Effector memory CD8-positive, alpha-beta T cell (primary cell): ENCODE data around the gene NCOA7.

Experiments used
- ATAC-seq: fragments of 150-1000 bp; cut with Tn5 transposase; replicated peaks from 2 replicates; pipeline ENCODE4 v1.10.0; 2021; ENCODE audit warnings: mild to moderate bottlenecking, moderate library complexity
- DNase-seq, 3 experiments: peaks; one replicate each; pipeline ENCODE4 v3.0.0; 2021
- H3K27ac Mint-ChIP-seq, 2 donors: one replicate each; pipeline ENCODE4 v1.8.0; 2022; ENCODE audit warnings: mild to moderate bottlenecking in 2 of 2, mixed read lengths in 2 of 2, moderate library complexity in 2 of 2
- H3K27me3 Mint-ChIP-seq, 2 donors: one replicate each; pipeline ENCODE4 v1.8.0; 2022; ENCODE audit warnings: mixed read lengths in 2 of 2
- H3K36me3 Mint-ChIP-seq: one replicate; pipeline ENCODE4 v1.8.0; 2022; ENCODE audit warnings: mild to moderate bottlenecking, moderate library complexity, mixed read lengths; ENCODE audit not compliant: insufficient read depth
- H3K4me1 Mint-ChIP-seq, 2 donors: one replicate each; pipeline ENCODE4 v1.8.0; 2022; ENCODE audit warnings: low read depth in 2 of 2, mixed read lengths in 2 of 2
- H3K4me3 Mint-ChIP-seq, 2 donors: one replicate each; pipeline ENCODE4 v1.8.0; 2022; ENCODE audit warnings: mild to moderate bottlenecking in 2 of 2, mixed read lengths in 2 of 2, moderate library complexity in 2 of 2
- H3K9me3 Mint-ChIP-seq, 2 donors: one replicate each; pipeline ENCODE4 v1.8.0; 2022; ENCODE audit warnings: mixed read lengths in 2 of 2

The NCOA7 gene

DNA sequence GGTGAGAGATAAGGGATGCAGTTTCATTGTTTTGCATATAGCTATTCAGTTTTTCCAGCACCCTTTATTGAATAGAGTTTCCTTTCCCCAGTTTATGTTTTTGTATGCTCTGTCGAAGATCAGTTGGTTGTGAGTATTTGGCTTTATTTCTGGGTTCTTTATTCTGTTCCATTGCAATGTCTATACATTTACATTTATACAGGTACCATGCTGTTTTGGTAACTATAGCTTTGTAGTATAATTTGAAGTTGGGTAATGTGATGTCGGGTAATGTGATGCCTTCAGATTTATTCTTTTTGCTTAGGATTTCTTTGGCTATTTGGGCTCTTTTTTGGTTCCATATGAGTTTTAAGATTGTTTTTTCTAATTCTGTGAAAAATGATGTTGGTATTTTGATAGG lies 61.8 kb downstream of the NCOA7 start:
- Mint-ChIP-seq H3K9me3 (no peaks in the 10 kb centered on the region), H3K27me3 (no peaks in the 10 kb centered on the region), H3K4me3 (no peak overlapping the region), H3K27ac (no peak overlapping the region), H3K36me3 (peaks cover 10% of the 10 kb centered on the region), H3K4me1 (peaks cover 14 to 26% of the 10 kb centered on the region in 2 donors)
- ATAC-seq (no peak), DNase-seq (no peak)

GRCh38 chr6:125853168-125853567 lies 62.4 kb downstream of the NCOA7 start:
- H3K9me3 Mint-ChIP-seq: no peaks in the 10 kb centered on the region
- H3K36me3 Mint-ChIP-seq: peaks cover 14% of the 10 kb centered on the region
- ATAC-seq (no peak), DNase-seq (no peak)
- H3K4me3 Mint-ChIP-seq: no peak overlapping the region
- H3K27ac Mint-ChIP-seq: peak overlapping the region in 1 of 2 donors; percentile 35
- peaks cover 14 to 26% of the 10 kb centered on the region in 2 donors for H3K4me1 Mint-ChIP-seq
- H3K27me3 Mint-ChIP-seq: no peaks in the 10 kb centered on the region

DNA sequence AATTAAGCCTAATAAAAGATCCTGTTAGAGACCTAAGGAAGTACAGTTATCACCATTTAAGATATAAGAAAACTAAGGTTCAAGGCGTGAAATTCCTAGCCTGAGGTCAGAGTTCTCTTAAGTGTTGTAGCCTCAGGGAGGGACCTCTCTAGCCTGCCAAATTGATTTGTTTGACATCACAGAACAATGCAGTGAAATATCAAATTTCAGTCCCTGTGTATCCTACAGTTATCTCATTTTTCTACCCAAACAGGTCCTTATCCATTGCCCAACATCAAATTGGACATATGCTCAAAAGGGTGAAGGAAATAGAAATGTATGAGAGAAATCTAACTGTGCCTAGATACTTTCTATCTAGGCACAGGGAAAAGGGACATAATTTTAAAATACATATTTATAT lies 63.0 kb downstream of the NCOA7 start:
- H3K36me3 Mint-ChIP-seq: peaks cover 14% of the 10 kb centered on the region
- DNase-seq (no peak), ATAC-seq (no peak)
- no peaks in the 10 kb centered on the region for H3K27me3 Mint-ChIP-seq
- peaks cover 15 to 26% of the 10 kb centered on the region in 2 donors for H3K4me1 Mint-ChIP-seq
- no peak overlapping the region for H3K4me3 Mint-ChIP-seq
- H3K9me3 Mint-ChIP-seq: no peaks in the 10 kb centered on the region
- H3K27ac Mint-ChIP-seq: peak overlapping the region in 1 of 2 donors; percentile 35

- H3K36me3 Mint-ChIP-seq: peaks cover 14% of the 10 kb centered on the region
- H3K4me1 Mint-ChIP-seq: peaks cover 18 to 26% of the 10 kb centered on the region in 2 donors
- peak overlapping the region in 1 of 2 donors; percentile 9 for H3K27ac Mint-ChIP-seq
- H3K9me3 Mint-ChIP-seq: no peaks in the 10 kb centered on the region
- H3K4me3 Mint-ChIP-seq: no peak overlapping the region
- ATAC-seq (no peak), DNase-seq (no peak)
- H3K27me3 Mint-ChIP-seq: no peaks in the 10 kb centered on the region
Observed at GRCh38 chr6:125854355-125854754, 63.6 kb downstream of the NCOA7 start.

- H3K36me3 Mint-ChIP-seq: peaks cover 16% of the 10 kb centered on the region
- ATAC-seq (no peak), DNase-seq (no peak)
- H3K9me3 Mint-ChIP-seq: no peaks in the 10 kb centered on the region
- peak overlapping the region in 1 of 2 donors; percentile 38 for H3K27ac Mint-ChIP-seq
- H3K4me3 Mint-ChIP-seq: no peak overlapping the region
- H3K27me3 Mint-ChIP-seq: no peaks in the 10 kb centered on the region
- H3K4me1 Mint-ChIP-seq: peaks cover 18 to 21% of the 10 kb centered on the region in 2 donors
Observed at GRCh38 chr6:125855783-125856182, 65.0 kb downstream of the NCOA7 start.

DNA sequence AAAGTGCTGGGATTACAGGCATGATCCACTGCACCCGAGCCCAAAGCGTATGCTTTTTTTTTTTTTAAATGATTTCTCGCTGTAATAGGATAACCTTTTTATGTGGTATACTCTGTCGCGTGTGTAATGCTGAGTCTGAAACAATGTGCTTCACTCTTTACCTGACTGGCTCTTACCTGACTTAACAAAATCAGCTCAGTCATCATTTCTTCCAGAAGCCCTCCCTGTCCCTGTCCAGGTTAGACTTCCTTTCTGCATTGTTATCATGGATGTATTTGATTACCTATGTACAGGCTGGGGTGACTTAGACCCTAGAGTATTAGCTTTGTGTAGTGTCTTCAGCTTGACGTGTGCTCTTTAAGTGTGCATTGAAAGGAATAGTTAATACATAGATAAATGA lies 67.1 kb downstream of the NCOA7 start:
- Mint-ChIP-seq H3K27ac (peak overlapping the region in 1 of 2 donors; percentile 2), H3K4me3 (no peak overlapping the region), H3K36me3 (peaks cover 16% of the 10 kb centered on the region), H3K9me3 (no peaks in the 10 kb centered on the region), H3K27me3 (no peaks in the 10 kb centered on the region), H3K4me1 (peaks cover 13 to 14% of the 10 kb centered on the region in 2 donors)
- ATAC-seq (no peak), DNase-seq (no peak)

DNA sequence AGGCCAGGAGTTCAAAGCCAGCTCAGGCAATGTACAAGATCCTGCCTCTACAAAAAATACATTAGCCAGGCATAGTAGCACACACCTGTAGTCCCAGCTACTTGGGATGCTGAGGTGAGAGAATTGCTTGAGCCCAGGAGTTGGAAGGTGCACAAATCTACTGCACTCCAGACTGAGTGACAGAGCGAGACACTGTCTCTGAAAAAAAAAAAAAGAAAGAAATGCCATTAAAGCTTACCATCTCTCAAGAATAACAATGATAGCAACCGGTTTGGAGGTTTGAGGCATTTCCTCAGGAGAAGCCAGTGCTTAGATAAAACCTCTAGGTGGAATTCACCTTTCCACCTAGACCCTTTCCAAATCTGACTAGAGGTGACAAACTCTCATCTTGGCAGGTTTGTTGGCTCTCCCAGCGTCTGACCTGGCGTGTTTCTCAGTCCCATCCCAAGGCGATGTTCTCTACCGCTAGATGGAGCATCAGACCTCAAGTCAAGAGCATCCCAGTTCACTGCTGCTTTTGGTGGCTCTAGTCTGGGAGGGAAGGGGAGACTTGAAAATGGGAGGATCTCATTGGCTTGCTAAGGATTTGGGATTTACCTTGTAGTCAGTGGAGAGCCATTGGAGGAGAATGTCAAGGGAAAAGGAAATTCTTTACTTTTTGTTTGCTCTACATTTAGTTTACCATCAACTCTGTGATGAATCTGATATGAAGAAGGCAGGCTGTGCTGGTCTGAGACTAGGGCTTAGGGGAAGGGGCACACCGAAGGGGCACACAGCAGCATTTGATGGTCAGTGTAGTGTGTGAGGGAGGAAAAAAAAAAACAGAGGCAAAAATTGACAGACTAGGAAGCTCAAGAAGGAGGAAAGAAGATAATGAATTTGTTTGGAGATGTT lies 67.9 kb downstream of the NCOA7 start:
- no peaks in the 10 kb centered on the region for H3K9me3 Mint-ChIP-seq
- H3K4me3 Mint-ChIP-seq: no peak overlapping the region
- H3K36me3 Mint-ChIP-seq: peaks cover 16% of the 10 kb centered on the region
- DNase-seq (peak in 1 of 3 experiments; percentile 6), ATAC-seq (peak; percentile 59)
- peak overlapping the region; percentile 2 for H3K27ac Mint-ChIP-seq
- H3K27me3 Mint-ChIP-seq: no peaks in the 10 kb centered on the region
- H3K4me1 Mint-ChIP-seq: peaks cover 5 to 7% of the 10 kb centered on the region in 2 donors

DNA sequence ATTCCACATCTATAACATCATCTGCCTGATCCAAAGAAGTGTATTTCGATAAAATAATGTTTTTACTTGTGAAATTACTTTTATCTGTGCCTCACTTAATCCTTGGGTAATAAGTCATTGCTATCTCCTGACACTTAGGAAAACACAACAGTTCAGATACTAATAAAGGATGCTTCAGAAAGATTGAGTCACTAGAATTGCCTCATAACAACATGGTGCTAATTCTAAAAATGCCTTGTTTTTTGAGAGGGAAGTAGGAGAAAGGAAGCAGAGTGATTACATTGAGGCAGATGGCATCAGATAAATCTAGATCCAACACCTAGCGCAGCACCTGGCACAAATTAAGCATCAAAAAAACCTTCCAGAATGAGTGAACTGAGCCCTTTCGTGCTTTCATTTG lies 69.0 kb downstream of the NCOA7 start:
- peaks cover 16% of the 10 kb centered on the region for H3K36me3 Mint-ChIP-seq
- H3K4me1 Mint-ChIP-seq: peaks cover 4 to 7% of the 10 kb centered on the region in 2 donors
- no peaks in the 10 kb centered on the region for H3K27me3 Mint-ChIP-seq
- no peak for ATAC-seq
- no peak for DNase-seq
- H3K27ac Mint-ChIP-seq: no peak overlapping the region
- H3K4me3 Mint-ChIP-seq: no peak overlapping the region
- no peaks in the 10 kb centered on the region for H3K9me3 Mint-ChIP-seq

DNA sequence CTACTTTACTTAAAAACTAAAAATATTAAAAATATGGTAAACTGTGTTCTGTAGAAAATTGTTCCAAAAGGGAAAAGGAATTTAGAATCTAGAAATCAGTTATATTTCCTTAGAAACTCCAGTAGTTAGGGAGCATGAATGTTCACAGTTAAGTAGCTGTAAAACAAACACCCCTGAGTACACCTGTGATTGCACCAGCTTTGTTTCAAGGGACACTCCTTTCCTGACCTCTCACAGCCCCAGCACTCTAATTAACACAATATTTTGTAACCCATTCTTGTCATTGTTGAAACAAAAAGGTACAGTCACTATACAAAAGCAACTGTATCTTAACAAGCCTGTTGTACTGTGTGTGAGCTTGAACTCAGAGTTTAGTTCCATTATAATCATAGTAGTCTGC lies 72.3 kb downstream of the NCOA7 start:
- no peak for DNase-seq
- Mint-ChIP-seq H3K27ac (peak overlapping the region; percentile 12 to 44), H3K27me3 (no peaks in the 10 kb centered on the region), H3K4me1 (peaks cover 0 to 7% of the 10 kb centered on the region in 2 donors), H3K9me3 (no peaks in the 10 kb centered on the region), H3K36me3 (peaks cover 6% of the 10 kb centered on the region), H3K4me3 (no peak overlapping the region)
- no peak for ATAC-seq

GRCh38 chr6:125865015-125865414 lies 74.3 kb downstream of the NCOA7 start:
- Mint-ChIP-seq H3K9me3 (no peaks in the 10 kb centered on the region), H3K4me3 (no peak overlapping the region), H3K27me3 (no peaks in the 10 kb centered on the region), H3K36me3 (peaks cover 6% of the 10 kb centered on the region), H3K4me1 (peaks cover 3 to 5% of the 10 kb centered on the region in 2 donors), H3K27ac (no peak overlapping the region)
- ATAC-seq: no peak
- DNase-seq: no peak

GRCh38 chr6:125866433-125866832 lies 75.7 kb downstream of the NCOA7 start:
- H3K9me3 Mint-ChIP-seq: no peaks in the 10 kb centered on the region
- ATAC-seq: no peak
- no peak for DNase-seq
- H3K27me3 Mint-ChIP-seq: no peaks in the 10 kb centered on the region
- H3K4me1 Mint-ChIP-seq: peaks cover 3 to 14% of the 10 kb centered on the region in 2 donors
- H3K4me3 Mint-ChIP-seq: no peak overlapping the region
- H3K27ac Mint-ChIP-seq: no peak overlapping the region
- H3K36me3 Mint-ChIP-seq: peaks cover 4% of the 10 kb centered on the region

GRCh38 chr6:125867483-125867942 lies 76.8 kb downstream of the NCOA7 start:
- no peak for DNase-seq
- Mint-ChIP-seq H3K27ac (no peak overlapping the region), H3K36me3 (peaks cover 4% of the 10 kb centered on the region), H3K9me3 (no peaks in the 10 kb centered on the region), H3K4me1 (peaks cover 3 to 14% of the 10 kb centered on the region in 2 donors), H3K27me3 (no peaks in the 10 kb centered on the region), H3K4me3 (no peak overlapping the region)
- ATAC-seq: no peak

- DNase-seq (no peak), ATAC-seq (no peak)
- Mint-ChIP-seq H3K4me1 (peaks cover 3 to 14% of the 10 kb centered on the region in 2 donors), H3K27me3 (no peaks in the 10 kb centered on the region), H3K9me3 (no peaks in the 10 kb centered on the region), H3K27ac (no peak overlapping the region), H3K36me3 (peaks cover 6% of the 10 kb centered on the region), H3K4me3 (no peak overlapping the region)
Observed at GRCh38 chr6:125868252-125868651, 77.5 kb downstream of the NCOA7 start.
